ENCODE measurements around the gene MAP6.

DNA sequence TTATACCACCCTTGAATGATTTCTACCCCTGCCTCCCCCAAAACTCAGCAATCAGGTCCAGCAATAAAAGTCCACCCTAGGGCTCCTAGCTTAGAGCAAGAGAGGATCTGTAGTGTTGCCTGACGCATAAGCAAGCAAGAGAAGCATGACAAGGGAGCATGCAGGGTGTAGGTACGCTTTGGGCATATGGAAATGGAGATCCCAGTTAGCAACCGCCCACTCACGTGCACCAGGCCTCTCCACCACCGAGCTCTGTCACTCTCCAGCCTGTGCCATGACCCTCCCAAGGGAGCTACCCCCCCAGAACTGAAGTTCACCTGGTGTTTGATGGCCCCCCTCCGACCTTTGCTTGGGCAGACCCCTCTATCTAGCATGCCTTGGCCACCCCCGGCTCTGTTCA, 67.3 kb downstream of the MAP6 start:
- no peak for TF ChIP-seq ZNF207 (IDR thresholded peaks at IDR 0.05; ENCODE audit: borderline replicate concordance)
- no peak for TF ChIP-seq SREBF2 (IDR thresholded peaks at IDR 0.05; ENCODE audit: low read length)
- TF ChIP-seq, protein P1, sequence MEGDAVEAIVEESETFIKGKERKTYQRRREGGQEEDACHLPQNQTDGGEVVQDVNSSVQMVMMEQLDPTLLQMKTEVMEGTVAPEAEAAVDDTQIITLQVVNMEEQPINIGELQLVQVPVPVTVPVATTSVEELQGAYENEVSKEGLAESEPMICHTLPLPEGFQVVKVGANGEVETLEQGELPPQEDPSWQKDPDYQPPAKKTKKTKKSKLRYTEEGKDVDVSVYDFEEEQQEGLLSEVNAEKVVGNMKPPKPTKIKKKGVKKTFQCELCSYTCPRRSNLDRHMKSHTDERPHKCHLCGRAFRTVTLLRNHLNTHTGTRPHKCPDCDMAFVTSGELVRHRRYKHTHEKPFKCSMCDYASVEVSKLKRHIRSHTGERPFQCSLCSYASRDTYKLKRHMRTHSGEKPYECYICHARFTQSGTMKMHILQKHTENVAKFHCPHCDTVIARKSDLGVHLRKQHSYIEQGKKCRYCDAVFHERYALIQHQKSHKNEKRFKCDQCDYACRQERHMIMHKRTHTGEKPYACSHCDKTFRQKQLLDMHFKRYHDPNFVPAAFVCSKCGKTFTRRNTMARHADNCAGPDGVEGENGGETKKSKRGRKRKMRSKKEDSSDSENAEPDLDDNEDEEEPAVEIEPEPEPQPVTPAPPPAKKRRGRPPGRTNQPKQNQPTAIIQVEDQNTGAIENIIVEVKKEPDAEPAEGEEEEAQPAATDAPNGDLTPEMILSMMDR (IDR thresholded peaks at IDR 0.05 in 2 of 3, conservative IDR thresholded peaks at IDR 0.05 in 1 of 3; ENCODE audit: control insufficient read depth in 2 of 3, extremely low read depth in 1 of 3, insufficient read depth in 1 of 3, low read depth in 3 of 3, low read length in 3 of 3) = no peak
- no peak for TF ChIP-seq POLR2A (IDR thresholded peaks at IDR 0.05; ENCODE audit: low read depth, low read length)
- no peak for TF ChIP-seq RAD21 (IDR thresholded peaks at IDR 0.05; ENCODE audit: insufficient read depth, low read depth, low read length)
- TF ChIP-seq BHLHE40 (IDR thresholded peaks at IDR 0.05; ENCODE audit: borderline replicate concordance in 1 of 2, low read depth in 2 of 2, low read length in 1 of 2) = no peak
- TF ChIP-seq EZH2 (IDR thresholded peaks at IDR 0.05; ENCODE audit: borderline replicate concordance, control insufficient read depth, low read depth, low read length) = no peak
- TF ChIP-seq SPI1 (IDR thresholded peaks at IDR 0.05; ENCODE audit: borderline replicate concordance, insufficient read depth, low read depth, low read length) = no peak
- TF ChIP-seq CHD2 (IDR thresholded peaks at IDR 0.05; ENCODE audit: borderline replicate concordance, low read depth, low read length) = no peak
- TF ChIP-seq CEBPB (IDR thresholded peaks at IDR 0.05; ENCODE audit: borderline replicate concordance in 1 of 2, low read depth in 2 of 2, low read length in 2 of 2) = no peak
- no peak for TF ChIP-seq POLR2AphosphoS5 (IDR thresholded peaks at IDR 0.05; ENCODE audit: low read length)
- no peak for TF ChIP-seq FOS (IDR thresholded peaks at IDR 0.05; ENCODE audit: borderline replicate concordance, extremely low read depth, insufficient read length)
- TF ChIP-seq YBX1 (IDR thresholded peaks at IDR 0.05) = no peak

Data from GM12878 (cell line).